NB4 (cell line): ENCODE measurements around the gene SORT1.

ENCODE experiments used
- DNase-seq: peaks from one replicate; pipeline ENCODE4 v3.0.0; 2010; ENCODE audit warnings: low read depth
- H3K4me3 ChIP-seq: one replicate; pipeline ENCODE4 v1.5.1; 2011; ENCODE audit warnings: mild to moderate bottlenecking, low read depth, low read length, moderate library complexity
- CTCF ChIP-seq: IDR thresholded peaks from one replicate; pipeline ENCODE4 v1.5.1; 2012; ENCODE audit warnings: low read depth, low read length
- MAX ChIP-seq: IDR thresholded peaks from 2 replicates; pipeline ENCODE4 v1.6.1; 2011; ENCODE audit warnings: low read depth, low read length
- MYC ChIP-seq: IDR thresholded peaks from 2 replicates; pipeline ENCODE4 v1.6.1; 2011; ENCODE audit warnings: low read depth, low read length
- POLR2A ChIP-seq: IDR thresholded peaks from 2 replicates; pipeline ENCODE4 v1.6.1; 2011; ENCODE audit warnings: mild to moderate bottlenecking; ENCODE audit not compliant: insufficient read length; ENCODE audit errors: extremely low read depth

SORT1 gene

GRCh38 chr1:109394591-109395281 is 3.0 kb downstream of the SORT1 start:
- no peak for DNase-seq
- TF ChIP-seq MAX, result no peak
- no peak for TF ChIP-seq MYC
- TF ChIP-seq POLR2A, result no peak
- no peak for TF ChIP-seq CTCF
- H3K4me3 ChIP-seq, result no peak overlapping the region

GRCh38 chr1:109393617-109394233 is 4.0 kb downstream of the SORT1 start:
- DNase-seq, result no peak
- no peak for TF ChIP-seq CTCF
- no peak for TF ChIP-seq POLR2A
- no peak for TF ChIP-seq MAX
- no peak for TF ChIP-seq MYC
- no peak overlapping the region for H3K4me3 ChIP-seq

- H3K4me3 ChIP-seq, result no peak overlapping the region
- DNase-seq, result no peak
- TF ChIP-seq POLR2A, result no peak
- no peak for TF ChIP-seq MAX
- TF ChIP-seq MYC, result no peak
- no peak for TF ChIP-seq CTCF
Measured at GRCh38 chr1:109392788-109393616, 4.7 kb downstream of the SORT1 start.

- no peak overlapping the region for H3K4me3 ChIP-seq
- TF ChIP-seq CTCF (no peak), MYC (no peak), MAX (no peak), POLR2A (no peak)
- no peak for DNase-seq
Measured at GRCh38 chr1:109392037-109392787, 5.5 kb downstream of the SORT1 start.

- no peak for TF ChIP-seq POLR2A
- TF ChIP-seq MYC, result no peak
- TF ChIP-seq CTCF, result no peak
- no peak for TF ChIP-seq MAX
- no peak for DNase-seq
- no peak overlapping the region for H3K4me3 ChIP-seq
Measured at GRCh38 chr1:109391626-109392025, 6.1 kb downstream of the SORT1 start.
